GM18505 (cell line): ENCODE data around the gene RNF39.
A peak's percentile ranks its signal among the peaks of the same experiment; 100 is the strongest.

Experiments used
- ATAC-seq: cut with Tn5 transposase; IDR thresholded peaks from one replicate; pipeline ENCODE4 v1.9.1; 2021; ENCODE audit not compliant: unreplicated experiment
- POLR2A ChIP-seq: IDR thresholded peaks from 4 replicates; pipeline ENCODE4 v1.6.1; 2011; ENCODE audit warnings: borderline replicate concordance; ENCODE audit not compliant: insufficient read depth, insufficient read length; ENCODE audit errors: extremely low read depth

Gene RNF39

GRCh38 chr6:30062471-30063178 lies 12.9 kb downstream of the RNF39 start:
- no peak for TF ChIP-seq POLR2A
- no peak for ATAC-seq

- no peak for ATAC-seq
- TF ChIP-seq POLR2A: no peak
Measured at GRCh38 chr6:30061858-30062458, 13.6 kb downstream of the RNF39 start.

- ATAC-seq: peak; percentile 81
- TF ChIP-seq POLR2A: peak; percentile 90
Measured at GRCh38 chr6:30061092-30061857, 14.3 kb downstream of the RNF39 start, which contains the start of gene POLR1H. TSS of gene POLR1H (plus strand) at chr6:30061265. CDS start at chr6:30061525, 260 bp downstream.

- peak; percentile 15 for ATAC-seq
- no peak for TF ChIP-seq POLR2A
Measured at GRCh38 chr6:30060606-30061091, 14.9 kb downstream of the RNF39 start.

- no peak for TF ChIP-seq POLR2A
- ATAC-seq: no peak
Measured at GRCh38 chr6:30055513-30055912, 20.1 kb downstream of the RNF39 start.

- ATAC-seq: no peak
- TF ChIP-seq POLR2A: no peak
Measured at GRCh38 chr6:30053682-30054081, 21.9 kb downstream of the RNF39 start.

GRCh38 chr6:30047220-30047619 lies 28.3 kb downstream of the RNF39 start:
- no peak for TF ChIP-seq POLR2A
- ATAC-seq: no peak

- ATAC-seq: no peak
Measured at GRCh38 chr6:30044630-30045029, 30.9 kb downstream of the RNF39 start.

GRCh38 chr6:30043744-30044143 lies 31.8 kb downstream of the RNF39 start:
- no peak for TF ChIP-seq POLR2A
- ATAC-seq: no peak

More at GRCh38 chr6:30044630-30045029, 30.9 kb downstream of the RNF39 start:
- no peak for TF ChIP-seq POLR2A

- ATAC-seq: no peak
- no peak for TF ChIP-seq POLR2A
Measured at GRCh38 chr6:30042914-30043313, 32.7 kb downstream of the RNF39 start.

- no peak for ATAC-seq
Measured at GRCh38 chr6:30042476-30042875, 33.1 kb downstream of the RNF39 start.

GRCh38 chr6:30041821-30042220 lies 33.7 kb downstream of the RNF39 start:
- no peak for ATAC-seq

More at GRCh38 chr6:30042476-30042875, 33.1 kb downstream of the RNF39 start:
- no peak for TF ChIP-seq POLR2A

GRCh38 chr6:30041221-30041620 lies 34.3 kb downstream of the RNF39 start:
- ATAC-seq: no peak
- TF ChIP-seq POLR2A: no peak

More at GRCh38 chr6:30041821-30042220, 33.7 kb downstream of the RNF39 start:
- TF ChIP-seq POLR2A: no peak
